ENCODE data around the gene NEDD4L.

NEDD4L gene

GRCh38 chr18:58446391-58447060 lies 402.5 kb downstream of the NEDD4L start:
- no peak for DNase-seq

DNA sequence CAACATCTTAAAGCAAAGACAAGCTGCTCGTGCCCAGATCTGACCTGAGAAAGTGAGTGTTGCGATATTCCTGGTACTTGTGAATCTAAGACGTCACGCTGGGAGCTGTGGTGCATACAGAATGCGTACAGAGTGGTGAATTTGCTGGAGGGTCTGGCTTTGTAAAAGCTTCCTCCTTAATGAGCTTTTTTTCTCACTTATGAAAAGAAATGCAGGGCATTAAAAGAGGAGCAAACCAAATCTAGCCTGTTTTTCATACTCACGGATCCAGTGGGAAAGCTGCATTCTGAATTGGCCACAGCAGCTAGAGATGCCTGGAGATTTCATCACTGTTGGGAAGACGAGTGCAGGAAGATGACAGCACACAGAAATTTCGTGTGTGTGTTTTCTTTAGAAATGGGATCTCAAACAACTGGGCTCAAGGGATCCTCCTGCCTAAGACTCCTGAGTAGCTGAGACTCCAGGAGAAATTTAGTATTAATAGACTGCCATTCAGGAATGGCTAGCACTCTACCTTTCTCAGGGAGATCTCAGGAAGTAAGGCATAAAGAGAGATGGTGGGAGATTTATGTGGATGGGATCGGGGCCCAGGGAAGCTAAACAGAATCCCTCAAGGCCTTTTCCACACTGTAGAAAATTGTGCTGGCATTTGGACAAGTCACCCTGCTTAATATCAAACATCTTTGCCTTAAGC lies 403.5 kb downstream of the NEDD4L start:
- no peak for DNase-seq

DNA sequence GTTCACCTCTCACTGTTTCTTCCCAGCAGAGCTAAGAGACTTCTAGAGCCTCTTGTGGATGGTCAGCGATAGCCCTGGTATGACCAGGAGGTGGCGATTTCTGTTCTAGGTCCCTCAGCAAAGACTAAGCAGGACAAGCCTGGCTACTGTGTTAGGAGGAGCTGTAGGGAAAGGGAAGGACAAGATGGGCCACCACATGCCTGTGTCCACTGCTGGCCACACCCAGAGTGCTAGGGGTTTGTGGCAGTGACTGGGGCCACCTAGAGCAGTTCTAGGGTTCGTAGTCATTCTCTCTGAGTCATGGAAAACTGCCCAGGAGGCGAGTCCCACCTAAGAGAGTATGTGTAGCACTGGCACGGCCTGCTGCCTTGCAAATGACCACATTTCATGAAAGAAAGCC lies 405.4 kb downstream of the NEDD4L start:
- DNase-seq: no peak

Measured in AML-193 (cell line).